Measurements from ENCODE around the gene PCDHGB2.
"Not testable (repeated sequence)": the region's sequence is repeated elsewhere in the genome, so short reads cannot be mapped to it uniquely, and the experiment has no call there.

Gene PCDHGB2

DNA sequence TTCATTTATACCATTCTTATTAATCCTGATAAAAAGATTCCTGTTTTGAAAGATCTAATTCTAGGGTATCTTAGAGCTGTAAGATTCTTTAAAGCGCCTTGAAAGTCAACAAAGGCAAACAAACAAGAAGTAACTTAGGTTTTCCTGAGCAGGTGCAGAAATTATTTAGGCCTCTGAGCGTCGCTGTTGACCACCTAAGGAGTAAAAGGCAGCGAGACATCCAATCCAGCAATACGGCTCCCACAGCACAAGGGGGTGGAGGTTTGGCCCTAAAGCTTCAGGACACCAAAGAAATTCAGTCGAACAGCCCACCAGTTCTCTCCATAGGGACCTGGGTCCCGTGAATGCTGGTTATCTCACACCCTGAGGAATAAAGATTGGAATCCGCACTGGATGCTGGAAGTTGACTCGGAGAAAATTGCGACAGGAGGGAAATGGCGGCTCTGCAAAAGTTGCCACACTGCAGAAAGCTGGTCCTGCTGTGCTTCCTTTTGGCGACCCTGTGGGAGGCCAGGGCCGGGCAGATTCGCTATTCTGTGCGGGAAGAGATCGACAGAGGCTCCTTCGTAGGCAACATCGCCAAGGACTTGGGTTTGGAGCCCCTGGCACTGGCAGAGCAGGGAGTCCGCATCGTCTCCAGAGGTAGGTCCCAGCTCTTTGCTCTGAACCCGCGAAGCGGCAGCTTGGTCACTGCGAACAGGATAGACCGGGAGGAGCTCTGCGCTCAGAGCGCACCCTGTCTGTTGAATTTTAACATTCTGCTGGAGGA, 21.1 kb upstream of the PCDHGB2 start, which contains the start of gene PCDHGA2:
Gene PCDHGA2, plus strand, starts transcription at position 223 of the 769 bp plus-strand sequence.
- H3K4me2 ChIP-seq (ENCODE audit: low read length), result peak within 1 kb of the TSS; percentile 27; the same call in 1 of the 2 replicates
- no peak within 1 kb of the TSS for H3K27ac ChIP-seq (ENCODE audit: low read depth, low read length)
- no peaks in the 10 kb centered on the region for H3K36me3 ChIP-seq (ENCODE audit: control insufficient read depth, low read length)
- H3K4me3 ChIP-seq (ENCODE audit: low read length), result peak within 1 kb of the TSS; percentile 18; the same call in 1 of the 2 replicates
- peaks cover 20% of the 10 kb centered on the region; the same call in 1 of the 2 replicates for H3K9me3 ChIP-seq (ENCODE audit: control insufficient read depth, insufficient read depth, low read length)
- H3K9me2 ChIP-seq (replicated peaks; ENCODE audit: control insufficient read depth, low read length), result no peaks in the 10 kb centered on the region
- H3K4me1 ChIP-seq (ENCODE audit: control insufficient read depth, low read length), result peaks cover 12% of the 10 kb centered on the region
- TF ChIP-seq CTCF (IDR thresholded peaks at IDR 0.05; ENCODE audit: low read depth, low read length, poor library complexity, severe bottlenecking), result peak; percentile 61
- no peak for TF ChIP-seq EZH2phosphoT487 (IDR thresholded peaks at IDR 0.05; ENCODE audit: borderline replicate concordance, low read length)
- no peaks in the 10 kb centered on the region for H3K27me3 ChIP-seq (ENCODE audit: control insufficient read depth, low read length)
- no peaks in the 10 kb centered on the region for H3F3A ChIP-seq (ENCODE audit: control insufficient read depth, insufficient read depth)
- no peaks in the 10 kb centered on the region for H4K20me1 ChIP-seq (ENCODE audit: control insufficient read depth, insufficient read depth, low read depth, low read length)
- H3K79me2 ChIP-seq (ENCODE audit: control insufficient read depth, low read length), result no peaks in the 10 kb centered on the region

GRCh38 chr5:141340781-141341354, 18.9 kb upstream of the PCDHGB2 start:
- H3F3A ChIP-seq (ENCODE audit: control insufficient read depth, insufficient read depth); H3K4me3 ChIP-seq (ENCODE audit: low read length); H3K9me2 ChIP-seq (replicated peaks; ENCODE audit: control insufficient read depth, low read length); H3K4me1 ChIP-seq (ENCODE audit: control insufficient read depth, low read length); H3K27me3 ChIP-seq (ENCODE audit: control insufficient read depth, low read length); H3K27ac ChIP-seq (ENCODE audit: low read depth, low read length); H3K4me2 ChIP-seq (ENCODE audit: low read length); H4K20me1 ChIP-seq (ENCODE audit: control insufficient read depth, insufficient read depth, low read depth, low read length); H3K36me3 ChIP-seq (ENCODE audit: control insufficient read depth, low read length); H3K79me2 ChIP-seq (ENCODE audit: control insufficient read depth, low read length): not testable (repeated sequence)
- H3K9me3 ChIP-seq (ENCODE audit: control insufficient read depth, insufficient read depth, low read length), result peaks cover 23% of the 10 kb centered on the region; the same call in 1 of the 2 replicates

- Histone ChIP-seq H3K4me3 (ENCODE audit: low read length) (no peak overlapping the region), H3K27ac (ENCODE audit: low read depth, low read length) (no peak overlapping the region), H3K9me3 (ENCODE audit: control insufficient read depth, insufficient read depth, low read length) (peaks cover 23% of the 10 kb centered on the region; the same call in 1 of the 2 replicates)
Observed at GRCh38 chr5:141342773-141343172, 17.0 kb upstream of the PCDHGB2 start.

More at GRCh38 chr5:141342773-141343172, 17.0 kb upstream of the PCDHGB2 start:
- TF ChIP-seq CTCF (IDR thresholded peaks at IDR 0.05; ENCODE audit: low read depth, low read length, poor library complexity, severe bottlenecking), result no peak
- no peak for TF ChIP-seq EZH2phosphoT487 (IDR thresholded peaks at IDR 0.05; ENCODE audit: borderline replicate concordance, low read length)
- H3K4me1 ChIP-seq (ENCODE audit: control insufficient read depth, low read length), result no peaks in the 10 kb centered on the region
- H3K79me2 ChIP-seq (ENCODE audit: control insufficient read depth, low read length), result no peaks in the 10 kb centered on the region
- no peaks in the 10 kb centered on the region for H4K20me1 ChIP-seq (ENCODE audit: control insufficient read depth, insufficient read depth, low read depth, low read length)
- H3K36me3 ChIP-seq (ENCODE audit: control insufficient read depth, low read length), result no peaks in the 10 kb centered on the region
- H3K4me2 ChIP-seq (ENCODE audit: low read length), result no peak overlapping the region
- no peaks in the 10 kb centered on the region for H3F3A ChIP-seq (ENCODE audit: control insufficient read depth, insufficient read depth)
- H3K27me3 ChIP-seq (ENCODE audit: control insufficient read depth, low read length), result no peaks in the 10 kb centered on the region
- H3K9me2 ChIP-seq (replicated peaks; ENCODE audit: control insufficient read depth, low read length), result no peaks in the 10 kb centered on the region

Data from DOHH2 (cell line).